GM12872 (cell line): ENCODE results near the gene GPRC5A.

Experiments used
- CTCF ChIP-seq: IDR thresholded peaks from 3 replicates; pipeline ENCODE4 v1.5.1; 2011; ENCODE audit warnings: low read depth, mild to moderate bottlenecking, low read length, moderate library complexity; ENCODE audit not compliant: insufficient read depth

Gene GPRC5A

GRCh38 chr12:12927211-12928079 is 36.1 kb downstream of the GPRC5A start:
- no peak for TF ChIP-seq CTCF

- no peak for TF ChIP-seq CTCF
Observed at GRCh38 chr12:12929696-12930095, 38.3 kb downstream of the GPRC5A start.

- no peak for TF ChIP-seq CTCF
Observed at GRCh38 chr12:12930633-12931219, 39.4 kb downstream of the GPRC5A start.

GRCh38 chr12:12933742-12934141 is 42.4 kb downstream of the GPRC5A start:
- no peak for TF ChIP-seq CTCF

- TF ChIP-seq CTCF: no peak
Observed at GRCh38 chr12:12934556-12934955, 43.2 kb downstream of the GPRC5A start.

GRCh38 chr12:12936983-12937491 is 45.7 kb downstream of the GPRC5A start:
- TF ChIP-seq CTCF: no peak

- no peak for TF ChIP-seq CTCF
Observed at GRCh38 chr12:12938541-12938940, 47.2 kb downstream of the GPRC5A start.
